ENCODE measurements around the gene DTX1.
"Not testable (repeated sequence)": the region's sequence is repeated elsewhere in the genome, so short reads cannot be mapped to it uniquely, and the experiment has no call there.

- not testable (repeated sequence) for TF ChIP-seq FOXM1 (IDR thresholded peaks at IDR 0.05; ENCODE audit: borderline replicate concordance); NFRKB (IDR thresholded peaks at IDR 0.05); FOXA1 (IDR thresholded peaks at IDR 0.05); BHLHE40 (IDR thresholded peaks at IDR 0.05; ENCODE audit: borderline replicate concordance); SUZ12 (IDR thresholded peaks at IDR 0.05); ZNF384 (IDR thresholded peaks at IDR 0.05); SP1 (IDR thresholded peaks at IDR 0.05); TARDBP (IDR thresholded peaks at IDR 0.05); CTBP1 (IDR thresholded peaks at IDR 0.05; ENCODE audit: borderline replicate concordance); ELF4 (IDR thresholded peaks at IDR 0.05); FOXK2 (IDR thresholded peaks at IDR 0.05); L3MBTL2 (conservative IDR thresholded peaks at IDR 0.05)
These were observed 61.2 kb downstream of the DTX1 start for GRCh38 chr12:113117684-113118083.
